SK-N-SH (cell line): ENCODE results near the gene TCF3.

Experiments
- CTCF ChIP-seq: fragments of 200-600 bp; sonication (generic); IDR thresholded peaks from 2 replicates; pipeline ENCODE4 v1.6.1; 2017; ENCODE audit warnings: antibody characterized with exemption, mild to moderate bottlenecking, moderate library complexity
- FOXJ3 ChIP-seq: sonication (generic); formaldehyde crosslinking; IDR thresholded peaks from 2 replicates; pipeline ENCODE4 v1.5.1; 2020; ENCODE audit warnings: mild to moderate bottlenecking, missing genetic modification reagents
- GABPA ChIP-seq: IDR thresholded peaks from 2 replicates; pipeline ENCODE4 v1.4.0; 2012; ENCODE audit warnings: low read depth, mild to moderate bottlenecking
- JUND ChIP-seq: IDR thresholded peaks from 2 replicates; pipeline ENCODE4 v1.4.0; 2012
- MXI1 ChIP-seq: IDR thresholded peaks from 2 replicates; pipeline ENCODE4 v1.6.1; 2012; ENCODE audit warnings: mild to moderate bottlenecking, low read depth, low read length, improper control_type of control experiment
- POLR2AphosphoS5 ChIP-seq: IDR thresholded peaks from 2 replicates; pipeline ENCODE4 v1.6.1; 2012; ENCODE audit warnings: low read depth, low read length
- SMC3 ChIP-seq: IDR thresholded peaks from 2 replicates; pipeline ENCODE4 v1.6.1; 2012; ENCODE audit warnings: low read depth, low read length, improper control_type of control experiment
- ZBTB33 ChIP-seq: IDR thresholded peaks from 2 replicates; pipeline ENCODE4 v1.4.0; 2012; ENCODE audit warnings: low read depth, borderline replicate concordance

- TF ChIP-seq CTCF (no peak), POLR2AphosphoS5 (no peak), SMC3 (no peak), GABPA (no peak), MXI1 (no peak), FOXJ3 (CRISPR knock-in tag) (no peak), ZBTB33 (no peak), JUND (no peak)
Measured at GRCh38 chr19:1699386-1699785, 47.0 kb upstream of the TCF3 start.
